Placental pericyte (primary cell): ENCODE measurements around the gene B3GALNT2. TPM values are rescaled to one million over a fixed set of nuclear protein-coding genes. Genes with fewer than 3 reads are reported as not detected.

Experiments used
- small RNA-seq: library from RNA; depleted of rRNA; stranded (forward); fragments of <200 nt; gene quantifications from one replicate; pipeline ENCODE3, GENCODE V24; 2012; ENCODE audit warnings: low replicate concordance
- total RNA-seq: library from RNA; depleted of rRNA; stranded (reverse); fragments of >200 nt; gene quantifications from 2 replicates; pipeline ENCODE4 v1.2.3, GENCODE V29; 2012

The B3GALNT2 gene
- 39.6 and 54.7 TPM in 2 replicates for total RNA-seq

DNA sequence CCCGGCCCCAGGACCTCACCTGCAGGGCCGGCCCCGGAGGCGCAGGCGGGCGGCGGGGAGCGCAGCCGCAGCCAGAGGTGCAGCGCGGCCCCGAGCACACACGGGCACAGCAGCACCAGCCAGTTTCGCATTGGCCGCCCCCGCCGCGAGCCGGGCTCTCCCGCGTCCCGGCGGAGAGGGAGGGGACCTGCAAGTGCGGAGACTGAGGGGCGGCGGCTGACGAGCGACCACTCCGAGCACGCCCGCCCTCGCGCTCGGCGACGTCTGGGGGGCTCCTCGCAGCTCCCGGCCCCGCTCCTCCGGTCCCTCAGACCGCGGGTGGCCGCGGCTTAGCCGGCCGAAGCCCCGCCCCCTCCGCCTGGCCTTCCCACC is at the start of gene B3GALNT2:
B3GALNT2 (minus strand) TSS at position 331 of the 372 bp plus-strand sequence; CDS start at position 131, 200 bp downstream.

Small RNA genes lying within 50 kb of the gene (small RNA-seq; reads per million reads assigned to genes)
- gene MTCO3P46 = not detected
- gene MTND4LP21 = 0.13 reads per million
- not detected for gene RPS21P1

Other genes with a start within 250 kb of the B3GALNT2 start
- 20.4 and 25.3 TPM in 2 replicates for gene ARID4B, start 176.3 kb downstream of the B3GALNT2 start, total RNA-seq
- gene GGPS1, start 175.9 kb downstream of the B3GALNT2 start, total RNA-seq = 23.2 and 27.1 TPM in 2 replicates
- 23.4 and 31.2 TPM in 2 replicates for gene TBCE, start 137.0 kb downstream of the B3GALNT2 start, total RNA-seq
- 0.44 and 3.4 TPM in 2 replicates for gene GNG4, start 145.3 kb upstream of the B3GALNT2 start, total RNA-seq